Muscle layer of colon (tissue), 2 donors: ENCODE data around the gene TTLL4.
"Not testable (repeated sequence)": the region's sequence is repeated elsewhere in the genome, so short reads cannot be mapped to it uniquely, and the experiment has no call there.

ENCODE experiments used
- H3K27ac ChIP-seq: one replicate; pipeline ENCODE4 v1.7.0; 2013; ENCODE audit warnings: low read depth, mild to moderate bottlenecking, low read length, moderate library complexity
- H3K27me3 ChIP-seq, 2 donors: one replicate each; pipeline ENCODE4 v1.7.0; 2013; ENCODE audit warnings: low read length in 2 of 2, mild to moderate bottlenecking in 2 of 2; ENCODE audit not compliant: insufficient read depth in 2 of 2, control insufficient read depth in 1 of 2
- H3K36me3 ChIP-seq: one replicate; pipeline ENCODE4 v1.7.0; 2013; ENCODE audit warnings: mild to moderate bottlenecking, low read length; ENCODE audit not compliant: insufficient read depth
- H3K4me1 ChIP-seq: one replicate; pipeline ENCODE4 v1.7.0; 2013; ENCODE audit warnings: mild to moderate bottlenecking, low read length; ENCODE audit not compliant: insufficient read depth
- H3K4me3 ChIP-seq, 2 donors: one replicate each; pipeline ENCODE4 v1.7.0; 2013; ENCODE audit warnings: low read length in 2 of 2, low read depth in 1 of 2, mild to moderate bottlenecking in 1 of 2, moderate library complexity in 1 of 2
- H3K9ac ChIP-seq: one replicate; pipeline ENCODE4 v1.7.0; 2013; ENCODE audit warnings: low read length
- H3K9me3 ChIP-seq: one replicate; pipeline ENCODE4 v1.7.0; 2013; ENCODE audit warnings: mild to moderate bottlenecking, low read length
- donor health status: abdominal sarcoma.
- donor health status: Adenocarcinoma of cecum.

The TTLL4 gene

GRCh38 chr2:218710687-218711549 lies at the start of gene TTLL4:
TTLL4 (plus strand) TSS chr2:218710835; CDS start chr2:218737677, 26,842 bp downstream.
- peak within 1 kb of the TSS; percentile 33 to 76 for H3K4me3 ChIP-seq

DNA sequence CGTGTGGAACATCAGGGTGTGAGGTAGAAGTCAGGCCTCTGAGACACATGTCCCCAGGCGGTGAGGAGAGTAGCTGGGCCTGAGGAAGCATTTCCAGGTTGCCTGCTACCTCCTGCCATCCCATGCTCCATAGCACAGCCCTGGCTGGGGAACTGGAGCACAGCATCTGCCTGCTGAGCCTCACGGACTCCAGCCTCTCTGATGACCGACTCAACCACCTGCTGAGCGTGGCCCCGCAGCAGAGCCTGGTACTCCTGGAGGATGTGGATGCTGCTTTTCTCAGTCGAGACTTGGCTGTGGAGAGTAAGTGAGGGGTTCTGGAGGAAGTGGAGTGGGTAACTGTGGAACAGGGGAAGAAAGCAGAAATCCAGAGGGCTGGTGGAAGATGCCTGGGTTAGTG lies 48.3 kb upstream of the TTLL4 start:
- Histone ChIP-seq H3K9me3 (no peaks in the 10 kb centered on the region), H3K27me3 (no peaks in the 10 kb centered on the region), H3K36me3 (peaks cover 49% of the 10 kb centered on the region), H3K27ac (no peak overlapping the region), H3K9ac (no peak overlapping the region), H3K4me1 (peaks cover 19% of the 10 kb centered on the region), H3K4me3 (no peak overlapping the region)

More at GRCh38 chr2:218710687-218711549, at the start of gene TTLL4:
- Histone ChIP-seq H3K27me3 (no peaks in the 10 kb centered on the region), H3K4me1 (peaks cover 9% of the 10 kb centered on the region), H3K36me3 (no peaks in the 10 kb centered on the region), H3K27ac (peak within 1 kb of the TSS; percentile 65), H3K9me3 (no peaks in the 10 kb centered on the region), H3K9ac (peak within 1 kb of the TSS; percentile 63)

- H3K27ac ChIP-seq, result no peak overlapping the region
- H3K27me3 ChIP-seq, result no peaks in the 10 kb centered on the region
- no peak overlapping the region for H3K4me3 ChIP-seq
- H3K9me3 ChIP-seq, result no peaks in the 10 kb centered on the region
- peaks cover 53% of the 10 kb centered on the region for H3K36me3 ChIP-seq
- H3K9ac ChIP-seq, result no peak overlapping the region
- peaks cover 19% of the 10 kb centered on the region for H3K4me1 ChIP-seq
Observed at GRCh38 chr2:218662827-218663226, 47.8 kb upstream of the TTLL4 start.

- Histone ChIP-seq H3K4me3 (no peak overlapping the region), H3K4me1 (peaks cover 10% of the 10 kb centered on the region), H3K9ac (no peak overlapping the region), H3K27ac (no peak overlapping the region), H3K36me3 (peaks cover 63% of the 10 kb centered on the region), H3K27me3 (no peaks in the 10 kb centered on the region), H3K9me3 (no peaks in the 10 kb centered on the region)
Observed at GRCh38 chr2:218663901-218664300, 46.7 kb upstream of the TTLL4 start.

- H3K4me3 ChIP-seq, result no peak overlapping the region
- H3K4me1 ChIP-seq, result peaks cover 10% of the 10 kb centered on the region
- no peak overlapping the region for H3K9ac ChIP-seq
- H3K36me3 ChIP-seq, result peaks cover 66% of the 10 kb centered on the region
- no peaks in the 10 kb centered on the region for H3K9me3 ChIP-seq
- no peak overlapping the region for H3K27ac ChIP-seq
- no peaks in the 10 kb centered on the region for H3K27me3 ChIP-seq
Observed at GRCh38 chr2:218664653-218665052, 46.0 kb upstream of the TTLL4 start.

DNA sequence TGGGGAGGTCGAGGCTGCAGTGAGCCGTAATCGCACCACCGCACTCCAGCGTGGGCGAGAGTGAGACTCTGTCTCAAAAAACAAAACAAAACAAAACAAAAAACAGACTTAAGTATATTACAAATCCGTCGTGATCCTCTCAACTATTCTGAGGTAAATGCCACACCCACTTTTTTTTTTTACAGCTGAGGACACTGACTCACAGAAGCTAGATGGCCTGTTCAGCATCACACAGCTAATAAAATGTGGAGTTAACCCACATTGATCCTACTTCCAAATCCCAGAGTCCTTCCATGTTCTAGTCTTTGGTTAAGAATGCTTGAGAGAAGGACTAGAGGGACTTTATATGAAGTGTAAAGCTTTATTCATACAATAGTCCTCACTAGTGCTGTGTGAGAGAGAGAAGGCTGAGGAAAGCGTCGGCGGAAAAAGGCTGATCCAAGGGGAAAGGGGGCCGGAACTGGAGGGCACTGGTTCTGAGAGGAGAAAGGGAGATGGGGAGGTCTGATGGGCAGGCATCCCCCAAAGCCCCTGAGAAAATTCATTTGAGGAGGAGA lies 39.5 kb upstream of the TTLL4 start:
- no peaks in the 10 kb centered on the region for H3K9me3 ChIP-seq

GRCh38 chr2:218671654-218672566 lies 38.7 kb upstream of the TTLL4 start, which contains the start of the genes RNF25 and STK36:
RNF25 (minus strand) TSS chr2:218672002; CDS start chr2:218671970, 32 bp downstream.
STK36 (plus strand) TSS chr2:218672086; CDS start chr2:218672830, 744 bp downstream.
- H3K4me1 ChIP-seq, result peaks cover 14% of the 10 kb centered on the region
- peak within 1 kb of the TSS; percentile 91 for H3K27ac ChIP-seq
- H3K9me3 ChIP-seq, result no peaks in the 10 kb centered on the region
- H3K9ac ChIP-seq, result peak within 1 kb of the TSS; percentile 73
- peaks cover 20% of the 10 kb centered on the region for H3K36me3 ChIP-seq
- H3K4me3 ChIP-seq, result peak within 1 kb of the TSS; percentile 64 to 80
- no peaks in the 10 kb centered on the region for H3K27me3 ChIP-seq

More for the DNA sequence above, 39.5 kb upstream of the TTLL4 start:
- H3K4me3 ChIP-seq, result peak overlapping the region; percentile 64 to 80
- peaks cover 14% of the 10 kb centered on the region for H3K4me1 ChIP-seq
- H3K36me3 ChIP-seq, result peaks cover 25% of the 10 kb centered on the region
- peak overlapping the region; percentile 73 for H3K9ac ChIP-seq
- H3K27ac ChIP-seq, result peak overlapping the region; percentile 91
- H3K27me3 ChIP-seq, result no peaks in the 10 kb centered on the region

GRCh38 chr2:218679119-218679518 lies 31.5 kb upstream of the TTLL4 start:
- Histone ChIP-seq H3K9me3 (no peaks in the 10 kb centered on the region), H3K36me3 (peaks cover 30% of the 10 kb centered on the region), H3K9ac (no peak overlapping the region), H3K4me1 (no peaks in the 10 kb centered on the region), H3K4me3 (no peak overlapping the region), H3K27ac (no peak overlapping the region), H3K27me3 (no peaks in the 10 kb centered on the region)

DNA sequence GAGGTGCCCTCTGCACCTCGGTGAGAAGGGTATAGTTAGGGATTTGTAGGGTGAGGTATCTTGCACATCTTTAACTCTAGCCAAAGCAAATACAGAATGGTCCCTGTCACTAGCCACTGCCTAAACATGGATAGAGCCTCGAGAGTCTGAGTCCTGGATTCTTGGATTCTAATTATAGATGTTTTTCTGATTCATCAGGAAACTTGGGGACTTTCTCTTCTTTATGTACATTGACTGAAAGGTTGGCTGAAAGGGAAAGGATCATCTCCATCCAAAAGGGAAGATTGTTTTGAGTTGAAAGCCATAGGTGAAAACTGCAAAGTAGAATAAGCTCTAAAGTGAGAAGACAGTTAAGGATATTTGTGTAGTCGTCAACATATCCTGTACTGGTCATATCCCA lies 30.6 kb upstream of the TTLL4 start:
- Histone ChIP-seq H3K27ac (no peak overlapping the region), H3K9me3 (no peaks in the 10 kb centered on the region), H3K9ac (no peak overlapping the region), H3K36me3 (peaks cover 30% of the 10 kb centered on the region), H3K27me3 (no peaks in the 10 kb centered on the region), H3K4me1 (no peaks in the 10 kb centered on the region), H3K4me3 (no peak overlapping the region)

GRCh38 chr2:218687400-218688060 lies 23.1 kb upstream of the TTLL4 start:
- peaks cover 30% of the 10 kb centered on the region for H3K36me3 ChIP-seq
- not testable (repeated sequence) for H3K27ac ChIP-seq, H3K9ac ChIP-seq, H3K9me3 ChIP-seq, H3K27me3 ChIP-seq, H3K4me3 ChIP-seq, H3K4me1 ChIP-seq
